SU-DHL-6 (cell line): ENCODE data around the gene ZMIZ1.

Experiments
- H2AFZ ChIP-seq: fragments of 200-600 bp; sonication (generic); 2 replicates; pipeline ENCODE4 v1.6.1; 2014; ENCODE audit warnings: low read depth, mild to moderate bottlenecking, moderate library complexity, mixed read lengths, antibody characterized with exemption, low read length; ENCODE audit not compliant: severe bottlenecking
- H3F3A ChIP-seq: fragments of 200-600 bp; shearing (Covaris generic); 2 replicates; pipeline ENCODE4 v1.6.0; 2016; ENCODE audit warnings: antibody characterized with exemption, mild to moderate bottlenecking; ENCODE audit not compliant: insufficient read depth
- H3K27ac ChIP-seq: fragments of 200-600 bp; sonication (generic); 2 replicates; pipeline ENCODE4 v1.5.1; 2016; ENCODE audit warnings: low read depth, mild to moderate bottlenecking, low read length, moderate library complexity, mixed read lengths
- H3K27me3 ChIP-seq: fragments of 200-600 bp; sonication (generic), shearing (Covaris generic); 2 replicates; pipeline ENCODE4 v1.6.0; 2014; ENCODE audit warnings: mild to moderate bottlenecking, low read length
- H3K36me3 ChIP-seq: fragments of 200-600 bp; sonication (generic); 2 replicates; pipeline ENCODE4 v1.6.1; 2014; ENCODE audit warnings: mild to moderate bottlenecking, low read length, mixed read lengths
- H3K4me2 ChIP-seq: fragments of 300-600, 200-600 bp; shearing (Covaris generic), sonication (generic); 2 replicates; pipeline ENCODE4 v1.6.0; 2014; ENCODE audit warnings: low read length, low read depth, mild to moderate bottlenecking; ENCODE audit not compliant: poor library complexity, severe bottlenecking
- H3K4me3 ChIP-seq: fragments of 200-600 bp; sonication (generic); 2 replicates; pipeline ENCODE4 v1.5.1; 2014; ENCODE audit warnings: antibody characterized with exemption, low read length, mild to moderate bottlenecking, mixed read lengths; ENCODE audit not compliant: insufficient read depth, poor library complexity, severe bottlenecking
- H3K79me2 ChIP-seq: fragments of 200-600 bp; sonication (generic); 2 replicates; pipeline ENCODE4 v1.6.1; 2014; ENCODE audit warnings: mild to moderate bottlenecking, low read length, moderate library complexity; ENCODE audit not compliant: insufficient read depth
- H3K9ac ChIP-seq: fragments of 200-600 bp; sonication (generic); 2 replicates; pipeline ENCODE4 v1.7.0; 2014; ENCODE audit warnings: mild to moderate bottlenecking, low read length
- H3K9me2 ChIP-seq: fragments of 200-600 bp; sonication (generic); replicated peaks from 2 replicates; pipeline ENCODE4 v1.6.1; 2014; ENCODE audit warnings: low read length; ENCODE audit not compliant: insufficient read depth
- H3K9me3 ChIP-seq: fragments of 200-600 bp; sonication (generic); 2 replicates; pipeline ENCODE4 v1.6.1; 2014; ENCODE audit warnings: low read length, mixed read lengths; ENCODE audit not compliant: insufficient read depth
- H4K20me1 ChIP-seq: fragments of 200-600 bp; sonication (generic); 2 replicates; pipeline ENCODE4 v1.6.1; 2014; ENCODE audit warnings: low read depth, mild to moderate bottlenecking, antibody characterized with exemption, low read length, moderate library complexity, mixed read lengths
- EZH2phosphoT487 ChIP-seq: fragments of 200-600 bp; sonication (generic), shearing (Covaris generic); conservative IDR thresholded peaks from 2 replicates; pipeline ENCODE4 v1.6.1; 2018; ENCODE audit warnings: mild to moderate bottlenecking, antibody characterized with exemption, low read length, moderate library complexity, mixed read lengths
- TF ChIP-seq, protein P1 (sequence below): fragments of 200-600 bp; sonication (generic); IDR thresholded peaks from one replicate; pipeline ENCODE4 v1.5.1; 2017; ENCODE audit warnings: antibody characterized with exemption, mild to moderate bottlenecking, low read length, moderate library complexity; ENCODE audit not compliant: insufficient read depth, poor library complexity, severe bottlenecking

Gene ZMIZ1

GRCh38 chr10:79137300-79137756 lies 68.6 kb downstream of the ZMIZ1 start:
- peak overlapping the region; percentile 6 for H3K4me2 ChIP-seq
- TF ChIP-seq EZH2phosphoT487: no peak
- TF ChIP-seq, protein P1, sequence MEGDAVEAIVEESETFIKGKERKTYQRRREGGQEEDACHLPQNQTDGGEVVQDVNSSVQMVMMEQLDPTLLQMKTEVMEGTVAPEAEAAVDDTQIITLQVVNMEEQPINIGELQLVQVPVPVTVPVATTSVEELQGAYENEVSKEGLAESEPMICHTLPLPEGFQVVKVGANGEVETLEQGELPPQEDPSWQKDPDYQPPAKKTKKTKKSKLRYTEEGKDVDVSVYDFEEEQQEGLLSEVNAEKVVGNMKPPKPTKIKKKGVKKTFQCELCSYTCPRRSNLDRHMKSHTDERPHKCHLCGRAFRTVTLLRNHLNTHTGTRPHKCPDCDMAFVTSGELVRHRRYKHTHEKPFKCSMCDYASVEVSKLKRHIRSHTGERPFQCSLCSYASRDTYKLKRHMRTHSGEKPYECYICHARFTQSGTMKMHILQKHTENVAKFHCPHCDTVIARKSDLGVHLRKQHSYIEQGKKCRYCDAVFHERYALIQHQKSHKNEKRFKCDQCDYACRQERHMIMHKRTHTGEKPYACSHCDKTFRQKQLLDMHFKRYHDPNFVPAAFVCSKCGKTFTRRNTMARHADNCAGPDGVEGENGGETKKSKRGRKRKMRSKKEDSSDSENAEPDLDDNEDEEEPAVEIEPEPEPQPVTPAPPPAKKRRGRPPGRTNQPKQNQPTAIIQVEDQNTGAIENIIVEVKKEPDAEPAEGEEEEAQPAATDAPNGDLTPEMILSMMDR: no peak
- H3K79me2 ChIP-seq: no peaks in the 10 kb centered on the region
- no peak overlapping the region for H3K4me3 ChIP-seq
- no peaks in the 10 kb centered on the region for H3K36me3 ChIP-seq
- no peak overlapping the region for H2AFZ ChIP-seq
- H3K27ac ChIP-seq: no peak overlapping the region
- H3K9me2 ChIP-seq: no peaks in the 10 kb centered on the region
- 0 out of 2 replicates have a peak overlapping the region, but pooled peaks have one; percentile 12 for H3K9ac ChIP-seq
- no peaks in the 10 kb centered on the region for H3F3A ChIP-seq
- no peaks in the 10 kb centered on the region for H4K20me1 ChIP-seq
- no peaks in the 10 kb centered on the region for H3K9me3 ChIP-seq
- no peaks in the 10 kb centered on the region for H3K27me3 ChIP-seq

- H3K79me2 ChIP-seq: no peaks in the 10 kb centered on the region
- H3K4me2 ChIP-seq: peak overlapping the region; percentile 6
- H3K27me3 ChIP-seq: no peaks in the 10 kb centered on the region
- no peaks in the 10 kb centered on the region for H3K9me2 ChIP-seq
- H3F3A ChIP-seq: no peaks in the 10 kb centered on the region
- no peak overlapping the region for H3K4me3 ChIP-seq
- no peaks in the 10 kb centered on the region for H3K36me3 ChIP-seq
- TF ChIP-seq, protein P1: no peak
- no peak for TF ChIP-seq EZH2phosphoT487
- H4K20me1 ChIP-seq: no peaks in the 10 kb centered on the region
- no peaks in the 10 kb centered on the region for H3K9me3 ChIP-seq
- H2AFZ ChIP-seq: no peak overlapping the region
- no peak overlapping the region for H3K27ac ChIP-seq
- no peak overlapping the region for H3K9ac ChIP-seq
Observed at GRCh38 chr10:79137826-79138225, 69.1 kb downstream of the ZMIZ1 start.

DNA sequence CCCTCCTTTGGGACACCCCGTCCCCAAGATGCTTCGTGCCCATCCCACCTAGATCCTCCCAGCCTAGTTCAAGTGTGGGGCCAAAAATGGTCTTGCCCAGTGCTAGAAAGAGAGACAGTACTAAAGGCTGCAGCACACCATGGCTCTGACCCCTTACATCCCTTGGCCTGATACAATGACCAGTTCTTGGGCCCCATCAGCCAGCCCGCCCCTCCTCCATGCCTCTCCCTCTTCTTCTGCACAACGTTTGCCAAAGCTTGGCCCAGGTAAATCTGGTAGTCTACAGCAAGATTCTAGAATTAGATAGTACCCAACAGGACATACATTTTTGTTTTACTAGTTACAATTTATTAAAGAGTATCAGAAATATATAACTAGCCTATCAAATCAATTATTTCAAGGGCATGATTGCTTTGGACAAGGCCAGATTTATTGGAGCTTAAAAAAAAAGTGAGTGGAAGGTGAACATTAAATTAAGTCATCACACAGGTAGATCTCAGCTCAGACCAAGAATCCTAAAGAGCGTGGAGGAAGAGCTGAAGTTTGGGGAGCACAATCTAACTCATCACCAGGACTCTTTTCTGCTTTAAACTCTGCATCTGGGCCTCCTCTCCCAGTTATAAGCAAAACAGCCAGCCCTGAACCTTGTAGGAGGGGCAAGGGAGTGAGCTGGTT lies 69.8 kb downstream of the ZMIZ1 start:
- Histone ChIP-seq H4K20me1 (no peaks in the 10 kb centered on the region), H2AFZ (no peak overlapping the region)

More for the DNA sequence above, 69.8 kb downstream of the ZMIZ1 start:
- TF ChIP-seq, protein P1: no peak
- no peak for TF ChIP-seq EZH2phosphoT487
- no peaks in the 10 kb centered on the region for H3F3A ChIP-seq
- H3K4me3 ChIP-seq: no peak overlapping the region
- no peaks in the 10 kb centered on the region for H3K79me2 ChIP-seq
- no peaks in the 10 kb centered on the region for H3K9me2 ChIP-seq
- no peak overlapping the region for H3K9ac ChIP-seq
- no peaks in the 10 kb centered on the region for H3K9me3 ChIP-seq
- no peaks in the 10 kb centered on the region for H3K27me3 ChIP-seq
- H3K4me2 ChIP-seq: no peak overlapping the region
- H3K36me3 ChIP-seq: no peaks in the 10 kb centered on the region
- H3K27ac ChIP-seq: no peak overlapping the region
